C4-2B (cell line): ENCODE data around the gene ETFDH.

Experiments
- CTCF ChIP-seq: fragments of 450-650 bp; conservative IDR thresholded peaks from 2 replicates; pipeline ENCODE4 v1.5.1; 2017; ENCODE audit warnings: mild to moderate bottlenecking
- ZFX ChIP-seq: fragments of 450-650 bp; IDR thresholded peaks from 2 replicates; pipeline ENCODE4 v1.6.1; 2017

GRCh38 chr4:158678767-158679166 lies 6.7 kb downstream of the ETFDH start:
- TF ChIP-seq CTCF (no peak), ZFX (no peak)
